Breast epithelium (tissue), 4 donors: ENCODE measurements around the gene PFDN1. TPM values are rescaled to one million over a fixed set of nuclear protein-coding genes. Genes with fewer than 3 reads are reported as not detected.
"Not testable (repeated sequence)": the region's sequence is repeated elsewhere in the genome, so short reads cannot be mapped to it uniquely, and the experiment has no call there.

Source experiments
- DNase-seq, 2 donors: peaks; one replicate each; pipeline ENCODE4 v3.0.0-alpha.2; 2019; ENCODE audit warnings: low spot score in 2 of 2
- H3K27ac ChIP-seq, 2 donors: fragments of 200-600 bp; sonication (generic) in 1 of 2; one replicate each; pipeline ENCODE4 v1.5.1; 2016 to 2019; ENCODE audit warnings: mild to moderate bottlenecking in 1 of 2
- H3K27me3 ChIP-seq, 2 donors: fragments of 200-600 bp; sonication (generic) in 1 of 2; one replicate each; pipeline versions ENCODE4 v1.5.1 to v1.6.0; 2017 to 2019; ENCODE audit warnings: control low read depth in 1 of 2, mild to moderate bottlenecking in 1 of 2
- H3K36me3 ChIP-seq: fragments of 200-600 bp; one replicate; pipeline ENCODE4 v1.5.1; 2019
- H3K4me1 ChIP-seq, 2 donors: fragments of 200-600 bp; sonication (generic); one replicate each; pipeline ENCODE4 v1.5.1; 2016 to 2019; ENCODE audit warnings: control low read depth in 1 of 2
- H3K4me3 ChIP-seq, 3 donors: fragments of 200-600 bp; sonication (generic); 1 replicate in 2 of 3; 2 replicates in 1 of 3; pipeline ENCODE4 v1.5.1; 2016 to 2019; ENCODE audit warnings: mild to moderate bottlenecking in 3 of 3, moderate library complexity in 2 of 3
- H3K9me3 ChIP-seq, 2 donors: fragments of 200-600 bp; sonication (generic) in 1 of 2; one replicate each; pipeline ENCODE4 v1.5.1; 2016 to 2019; ENCODE audit warnings: control low read depth in 1 of 2
- POLR2A ChIP-seq: fragments of 450-650 bp; IDR thresholded peaks from one replicate; pipeline ENCODE4 v1.6.1; 2016; ENCODE audit warnings: antibody characterized with exemption, mild to moderate bottlenecking, moderate library complexity
- POLR2AphosphoS5 ChIP-seq, 3 donors: sonication (generic); formaldehyde crosslinking; IDR thresholded peaks; one replicate each; pipeline ENCODE4 v1.6.1; 2017; ENCODE audit warnings: antibody characterized with exemption in 3 of 3
- intact Hi-C: fragments of 100-400 bp; cut with DNase I; formaldehyde crosslinking; loops from one replicate; pipeline ENCODE4 v1.15.1; 2023; ENCODE audit warnings: low total_unique reads
- total RNA-seq, 3 donors: library from RNA; depleted of rRNA; stranded (reverse); fragments of >200 nt; gene quantifications; one replicate each; pipeline ENCODE4 v1.1.0, GENCODE V29; 2016
- TF ChIP-seq, protein P1 (sequence below), 3 donors: fragments of 450-650 bp; IDR thresholded peaks; one replicate each; pipeline ENCODE4 v1.5.1; 2016 to 2017; ENCODE audit warnings: antibody characterized with exemption in 3 of 3, mild to moderate bottlenecking in 3 of 3, moderate library complexity in 3 of 3

PFDN1 gene
- total RNA-seq, 3 donors from 2014 or later: 72.2 to 93.4 (median 86.3) TPM

GRCh38 chr5:140347360-140347759 is 44.5 kb upstream of the PFDN1 start:
- peaks cover 0 to 4% of the 10 kb centered on the region in 2 donors for H3K4me1 ChIP-seq
- no peaks in the 10 kb centered on the region for H3K36me3 ChIP-seq
- H3K9me3 ChIP-seq: no peaks in the 10 kb centered on the region
- no peak for TF ChIP-seq POLR2A
- TF ChIP-seq POLR2AphosphoS5 (IDR thresholded peaks at IDR 0.05): no peak
- TF ChIP-seq, protein P1, sequence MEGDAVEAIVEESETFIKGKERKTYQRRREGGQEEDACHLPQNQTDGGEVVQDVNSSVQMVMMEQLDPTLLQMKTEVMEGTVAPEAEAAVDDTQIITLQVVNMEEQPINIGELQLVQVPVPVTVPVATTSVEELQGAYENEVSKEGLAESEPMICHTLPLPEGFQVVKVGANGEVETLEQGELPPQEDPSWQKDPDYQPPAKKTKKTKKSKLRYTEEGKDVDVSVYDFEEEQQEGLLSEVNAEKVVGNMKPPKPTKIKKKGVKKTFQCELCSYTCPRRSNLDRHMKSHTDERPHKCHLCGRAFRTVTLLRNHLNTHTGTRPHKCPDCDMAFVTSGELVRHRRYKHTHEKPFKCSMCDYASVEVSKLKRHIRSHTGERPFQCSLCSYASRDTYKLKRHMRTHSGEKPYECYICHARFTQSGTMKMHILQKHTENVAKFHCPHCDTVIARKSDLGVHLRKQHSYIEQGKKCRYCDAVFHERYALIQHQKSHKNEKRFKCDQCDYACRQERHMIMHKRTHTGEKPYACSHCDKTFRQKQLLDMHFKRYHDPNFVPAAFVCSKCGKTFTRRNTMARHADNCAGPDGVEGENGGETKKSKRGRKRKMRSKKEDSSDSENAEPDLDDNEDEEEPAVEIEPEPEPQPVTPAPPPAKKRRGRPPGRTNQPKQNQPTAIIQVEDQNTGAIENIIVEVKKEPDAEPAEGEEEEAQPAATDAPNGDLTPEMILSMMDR (IDR thresholded peaks at IDR 0.05): no peak
- no peak for DNase-seq
- no peaks in the 10 kb centered on the region for H3K27me3 ChIP-seq
- intact Hi-C loops: no loop called here
- H3K4me3 ChIP-seq: peak overlapping the region in 1 of 3 donors; percentile 82
- H3K27ac ChIP-seq: peak overlapping the region; percentile 79 to 85

DNA sequence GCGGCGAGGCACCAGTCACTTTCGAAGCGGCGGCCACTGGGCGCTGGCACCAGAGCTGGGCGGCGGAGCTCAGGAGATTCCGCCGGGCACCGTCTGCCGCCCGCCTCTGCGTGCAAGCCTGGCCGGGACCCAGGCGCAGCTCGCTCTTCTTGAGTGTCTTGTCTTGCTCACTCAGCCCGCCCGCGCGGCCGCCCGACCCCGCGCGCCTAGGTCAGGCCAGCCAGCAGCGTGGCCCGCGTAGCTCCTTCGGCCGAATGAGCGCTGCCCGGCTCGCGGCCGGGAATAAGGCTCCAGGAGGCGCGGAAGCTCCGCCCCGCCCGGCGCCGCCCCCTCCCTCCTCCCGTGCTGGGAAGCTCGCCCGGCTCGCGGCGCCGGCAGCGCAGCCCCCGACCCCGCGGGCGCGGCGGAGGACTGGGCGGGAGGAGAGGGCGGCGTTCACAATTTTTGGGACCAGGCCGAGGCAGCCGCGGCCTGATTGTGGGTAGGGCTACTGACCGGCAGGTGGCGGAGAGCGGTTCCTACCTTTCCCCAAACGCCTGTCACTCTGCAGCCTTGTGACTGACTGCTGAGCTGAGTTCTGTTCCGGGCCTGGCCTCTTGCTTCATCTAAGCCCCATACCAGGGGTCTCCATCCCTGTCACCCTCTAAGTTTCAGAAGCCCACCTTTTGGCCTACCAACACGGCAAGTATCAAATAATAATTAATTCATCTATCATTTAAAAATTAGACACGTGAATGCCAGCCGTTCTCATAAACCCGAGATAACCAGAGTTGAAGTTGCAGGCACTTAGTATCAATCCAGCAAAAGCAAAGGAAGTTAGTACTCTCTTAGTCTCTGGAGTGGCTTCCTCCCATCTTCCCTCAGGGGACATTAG is 43.7 kb upstream of the PFDN1 start, which contains the start of gene HBEGF:
HBEGF (minus strand) TSS at position 256 of the 874 bp plus-strand sequence. CDS start 275 bp downstream, outside the sequence.
- Histone ChIP-seq H3K27me3 (no peaks in the 10 kb centered on the region), H3K4me3 (peak within 1 kb of the TSS; percentile 73 to 82 (median 76)), H3K9me3 (no peaks in the 10 kb centered on the region), H3K27ac (peak within 1 kb of the TSS; percentile 79 to 85), H3K4me1 (peaks cover 0 to 4% of the 10 kb centered on the region in 2 donors), H3K36me3 (no peaks in the 10 kb centered on the region)
- no peak for TF ChIP-seq POLR2A
- TF ChIP-seq POLR2AphosphoS5 (IDR thresholded peaks at IDR 0.05): peak; percentile 51 to 78 (median 60)
- TF ChIP-seq, protein P1 (IDR thresholded peaks at IDR 0.05): peak in 2 of 3 donors; percentile 41 to 45
- peak; percentile 62 to 82 for DNase-seq
- intact Hi-C loops: no loop called here

GRCh38 chr5:140345919-140346347 is 43.0 kb upstream of the PFDN1 start:
- peak overlapping the region; percentile 73 to 82 (median 76) for H3K4me3 ChIP-seq
- no peak for TF ChIP-seq POLR2A
- no peak for TF ChIP-seq POLR2AphosphoS5 (IDR thresholded peaks at IDR 0.05)
- TF ChIP-seq, protein P1 (IDR thresholded peaks at IDR 0.05): peak in 1 of 3 donors; percentile 22
- peak in 1 of 2 donors; percentile 55 for DNase-seq

DNA sequence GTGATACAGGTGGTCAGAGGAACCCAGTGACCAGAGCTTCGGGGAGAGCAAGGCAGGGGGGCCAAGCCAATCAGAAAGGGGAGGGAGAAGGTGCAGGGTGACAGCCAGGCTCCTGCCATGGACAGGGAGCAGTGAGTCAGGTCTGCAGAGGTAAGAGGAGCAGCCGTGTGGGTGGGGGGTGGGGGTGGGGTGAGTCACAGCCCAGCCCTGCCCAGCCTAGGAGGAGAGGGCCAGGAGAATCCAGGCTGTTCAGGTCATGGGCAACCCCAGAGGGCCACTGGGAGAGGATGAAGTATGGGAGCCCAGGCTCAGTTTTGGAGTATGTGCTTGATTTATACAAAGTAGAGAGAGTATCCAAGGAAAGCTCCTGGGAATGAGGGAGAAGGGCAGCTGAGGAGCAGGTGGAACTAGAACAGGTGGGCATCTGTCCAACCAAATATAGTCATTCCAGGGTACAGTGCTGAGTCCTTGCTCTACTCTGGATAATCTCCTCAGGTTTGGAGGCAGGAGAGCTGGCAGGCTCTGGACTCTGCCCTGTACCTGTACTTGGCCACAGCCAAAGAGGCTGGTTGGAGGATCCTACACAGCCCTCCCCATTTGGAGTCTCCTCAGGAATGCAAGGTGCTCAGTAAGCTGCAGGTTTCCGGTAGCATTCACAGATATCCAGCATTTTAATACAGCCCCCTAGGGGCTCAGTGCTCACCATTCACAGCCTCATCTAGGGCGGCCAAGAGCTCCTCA is 42.0 kb upstream of the PFDN1 start:
- Histone ChIP-seq H3K4me1 (peaks cover 0 to 4% of the 10 kb centered on the region in 2 donors), H3K4me3 (peak overlapping the region; percentile 73 to 82 (median 76)), H3K27ac (peak overlapping the region; percentile 79 to 85), H3K36me3 (no peaks in the 10 kb centered on the region), H3K9me3 (no peaks in the 10 kb centered on the region), H3K27me3 (no peaks in the 10 kb centered on the region)
- TF ChIP-seq POLR2A (no peak), POLR2AphosphoS5 (IDR thresholded peaks at IDR 0.05) (no peak)
- TF ChIP-seq, protein P1 (IDR thresholded peaks at IDR 0.05): no peak
- intact Hi-C loops: no loop called here
- DNase-seq: no peak

More at GRCh38 chr5:140345919-140346347, 43.0 kb upstream of the PFDN1 start:
- H3K4me1 ChIP-seq: peaks cover 0 to 4% of the 10 kb centered on the region in 2 donors
- H3K27me3 ChIP-seq: no peaks in the 10 kb centered on the region
- H3K27ac ChIP-seq: peak overlapping the region; percentile 79 to 85
- H3K9me3 ChIP-seq: no peaks in the 10 kb centered on the region
- no peaks in the 10 kb centered on the region for H3K36me3 ChIP-seq
- intact Hi-C loops: no loop called here

GRCh38 chr5:140343849-140344248 is 40.9 kb upstream of the PFDN1 start:
- H3K36me3 ChIP-seq, H3K4me3 ChIP-seq, H3K9me3 ChIP-seq, DNase-seq, intact Hi-C loops, H3K27me3 ChIP-seq, H3K4me1 ChIP-seq: not testable (repeated sequence)
- peak overlapping the region in 1 of 2 donors; percentile 30 for H3K27ac ChIP-seq
